Measurements from ENCODE around the gene TC2N.

DNA sequence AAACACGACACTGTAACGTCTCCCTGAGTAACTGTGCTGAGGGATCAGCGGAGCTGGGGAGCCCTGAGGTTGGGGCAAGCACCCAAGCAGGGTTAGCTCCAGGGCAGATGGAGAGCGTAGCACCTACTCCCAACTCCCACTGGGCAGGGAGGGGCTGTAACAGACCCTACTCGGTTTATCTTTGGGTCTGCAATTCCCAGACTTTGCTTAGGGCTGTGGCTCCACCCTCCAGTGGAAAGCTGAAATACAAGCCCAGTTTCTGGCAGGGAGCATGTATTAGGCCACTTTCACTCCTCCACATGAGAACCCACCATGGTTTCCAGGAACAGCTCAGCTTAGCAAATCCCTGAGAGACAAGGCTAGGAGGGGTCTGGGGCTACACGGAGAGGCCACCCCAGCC lies 17.3 kb upstream of the TC2N start:
- TF ChIP-seq POLR2A (IDR thresholded peaks at IDR 0.05; ENCODE audit: low read depth, low read length), result no peak
- TF ChIP-seq SPI1 (IDR thresholded peaks at IDR 0.05; ENCODE audit: low read depth, low read length), result no peak
- TF ChIP-seq POLR2AphosphoS5 (IDR thresholded peaks at IDR 0.05; ENCODE audit: low read depth, low read length), result no peak
- no peak for TF ChIP-seq TAF1 (IDR thresholded peaks at IDR 0.05; ENCODE audit: low read depth, low read length)
- TF ChIP-seq PAX5 (IDR thresholded peaks at IDR 0.05; ENCODE audit: insufficient read depth, low read length, severe bottlenecking), result no peak

All from GM12891 (cell line).